Endothelial cell of umbilical vein (primary cell): ENCODE measurements around the gene CCDC93. TPM values are rescaled to one million over a fixed set of nuclear protein-coding genes. Genes with fewer than 3 reads are reported as not detected.

ENCODE experiments used
- BruUV-seq: library from RNA; stranded (reverse); fragments of 400-500 nt; replicated peaks from 2 replicates; lab custom pipeline; 2021; lab: Mats Ljungman, UMichigan
- CTCF ChIA-PET: fragments of 300-600, 350-600 bp; sonication (Branson Sonifier 250); formaldehyde crosslinking; loops from one replicate; lab custom pipeline; 2021; ENCODE audit warnings: antibody characterized with exemption, inconsistent platforms; lab: Charles Lee
- POLR2A ChIA-PET: fragments of 300-600, 350-600 bp; sonication (Branson Sonifier 250); formaldehyde crosslinking; loops from one replicate; lab custom pipeline; 2021; ENCODE audit warnings: antibody characterized with exemption, inconsistent platforms; lab: Charles Lee
- DNase-seq: peaks from one replicate; pipeline ENCODE4 v3.0.0-alpha.2; 2011; ENCODE audit warnings: low read depth, low spot score
- FAIRE-seq: peaks from 2 replicates; lab custom pipeline; 2011; peaks lifted over from hg19 to GRCh38; lab: Jason Lieb, UNC
- H2AFZ ChIP-seq: 2 replicates; pipeline ENCODE4 v1.6.0; 2012; ENCODE audit warnings: low read depth, low read length, control low read depth, inconsistent platforms
- H3K27ac ChIP-seq: 2 replicates; pipeline ENCODE4 v1.5.1; 2011; ENCODE audit warnings: low read depth, mild to moderate bottlenecking, control low read depth, low read length, moderate library complexity; ENCODE audit not compliant: insufficient read depth
- H3K27me3 ChIP-seq, 2 experiments: 2 replicates each; pipeline versions ENCODE4 v1.6.0 to v1.6.1; 2011; ENCODE audit warnings: low read length in 2 of 2, mixed read lengths in 1 of 2; ENCODE audit not compliant: control insufficient read depth in 2 of 2, insufficient read depth in 2 of 2
- H3K36me3 ChIP-seq, 2 experiments: 2 replicates in 1 of 2; 3 replicates in 1 of 2; pipeline ENCODE4 v1.5.1; 2011; ENCODE audit warnings: low read length in 2 of 2, mild to moderate bottlenecking in 1 of 2, moderate library complexity in 1 of 2; ENCODE audit not compliant: control insufficient read depth in 2 of 2, insufficient read depth in 2 of 2; ENCODE audit errors: extremely low read depth in 1 of 2
- H3K4me1 ChIP-seq: 3 replicates; pipeline ENCODE4 v1.5.1; 2011; ENCODE audit warnings: mild to moderate bottlenecking, low read length; ENCODE audit not compliant: control insufficient read depth, insufficient read depth; ENCODE audit errors: extremely low read depth
- H3K4me2 ChIP-seq: 2 replicates; pipeline ENCODE4 v1.6.1; 2011; ENCODE audit warnings: low read length, control low read depth, mixed read lengths; ENCODE audit not compliant: insufficient read depth
- H3K4me3 ChIP-seq, 3 experiments: fragments of 200-600 bp in 1 of 3; sonication (generic), shearing (Covaris generic) in 1 of 3; replicated peaks in 1 of 3; 2 replicates each; pipeline ENCODE4 v1.5.1; 2011 to 2016; ENCODE audit warnings: control low read depth in 3 of 3, low read length in 3 of 3, mild to moderate bottlenecking in 2 of 3, inconsistent platforms in 1 of 3, low read depth in 1 of 3, moderate library complexity in 1 of 3; ENCODE audit not compliant: insufficient read depth in 1 of 3
- H3K79me2 ChIP-seq: 2 replicates; pipeline ENCODE4 v1.6.0; 2012; ENCODE audit warnings: low read length, inconsistent platforms; ENCODE audit not compliant: control insufficient read depth, insufficient read depth
- H3K9ac ChIP-seq: replicated peaks from 2 replicates; pipeline ENCODE3; 2011; ENCODE audit warnings: low read length, control low read depth; ENCODE audit not compliant: insufficient read depth; ENCODE audit errors: extremely low read depth
- H3K9me1 ChIP-seq: replicated peaks from 3 replicates; pipeline ENCODE4 v1.6.0; 2011; ENCODE audit warnings: mild to moderate bottlenecking, low read length; ENCODE audit not compliant: control insufficient read depth, insufficient read depth; ENCODE audit errors: extremely low read depth
- H3K9me3 ChIP-seq: replicated peaks from 2 replicates; pipeline ENCODE4 v1.5.1; 2012; ENCODE audit warnings: low read length, inconsistent platforms; ENCODE audit not compliant: control insufficient read depth, insufficient read depth
- H4K20me1 ChIP-seq: replicated peaks from 2 replicates; pipeline ENCODE3; 2011; ENCODE audit warnings: mild to moderate bottlenecking, low read length; ENCODE audit not compliant: control insufficient read depth, insufficient read depth; ENCODE audit errors: extremely low read depth
- CTCF ChIP-seq, 2 donors: IDR thresholded peaks; 1 replicate in 1 of 2; 2 replicates in 1 of 2; pipeline ENCODE4 v1.5.1; 2011; ENCODE audit warnings: low read length in 2 of 2, mild to moderate bottlenecking in 2 of 2, moderate library complexity in 2 of 2, control low read depth in 1 of 2, inconsistent platforms in 1 of 2, low read depth in 1 of 2; ENCODE audit not compliant: insufficient read depth in 1 of 2; ENCODE audit errors: extremely low read depth in 1 of 2
- EZH2 ChIP-seq: IDR thresholded peaks from 2 replicates; pipeline ENCODE4 v1.6.1; 2012; ENCODE audit warnings: borderline replicate concordance, low read depth, mild to moderate bottlenecking, moderate library complexity, low read length, inconsistent platforms; ENCODE audit not compliant: severe bottlenecking
- FOS ChIP-seq: IDR thresholded peaks from 2 replicates; pipeline ENCODE4 v1.6.1; 2011; ENCODE audit warnings: mild to moderate bottlenecking, low read length, moderate library complexity, borderline replicate concordance; ENCODE audit not compliant: insufficient read depth
- GATA2 ChIP-seq: IDR thresholded peaks from 2 replicates; pipeline ENCODE4 v1.7.0; 2011; ENCODE audit warnings: low read depth, mild to moderate bottlenecking, moderate library complexity, mixed read lengths, low read length; ENCODE audit not compliant: insufficient read length, insufficient read depth
- JUN ChIP-seq: IDR thresholded peaks from 2 replicates; pipeline ENCODE4 v1.6.1; 2011; ENCODE audit warnings: borderline replicate concordance, low read depth; ENCODE audit not compliant: insufficient read length, insufficient read depth
- MAX ChIP-seq: IDR thresholded peaks from 2 replicates; pipeline ENCODE4 v1.6.1; 2011; ENCODE audit not compliant: insufficient read depth, insufficient read length
- MYC ChIP-seq: IDR thresholded peaks from one replicate; pipeline ENCODE4 v1.6.1; 2011; ENCODE audit warnings: mild to moderate bottlenecking, low read depth, low read length
- POLR2A ChIP-seq: IDR thresholded peaks from 2 replicates; pipeline ENCODE4 v1.6.1; 2012; ENCODE audit warnings: low read depth, mild to moderate bottlenecking, control low read depth, low read length
- POLR2AphosphoS5 ChIP-seq: IDR thresholded peaks from 2 replicates; pipeline ENCODE4 v1.6.1; 2012; ENCODE audit warnings: low read depth, mild to moderate bottlenecking, control low read depth, low read length, moderate library complexity; ENCODE audit not compliant: insufficient read depth
- dilution Hi-C: fragments of 300-500 bp; cut with MboI; formaldehyde crosslinking; loops from one replicate; pipeline ENCODE4 v1.15.0; 2019; ENCODE audit warnings: low sequenced_read_pairs; ENCODE audit not compliant: extremely low pct_ligation_motif_present
- intact Hi-C: fragments of 100-400 bp; cut with micrococcal nuclease; formaldehyde crosslinking; loops from one replicate; pipeline ENCODE4 v1.10.0; 2022
- polyA plus RNA-seq, 4 experiments: library from polyadenylated mRNA; depleted of rRNA in 3 of 4; stranded (reverse) in 3 of 4; unstranded in 1 of 4; fragments of >200 nt; gene quantifications; 2 replicates each; pipeline versions ENCODE4 v1.2.1 to v1.2.3, GENCODE V29; 2011 to 2012; ENCODE audit warnings: missing spikeins in 1 of 4
- total RNA-seq: library from RNA; stranded (reverse); gene quantifications from 2 replicates; pipeline ENCODE4 v1.2.3, GENCODE V29; 2021

The CCDC93 gene
- total and polyA plus RNA-seq, 2 donors (not counting 3 experiments of a cell fraction or from before 2014, with no cell fraction given) = 13.8 to 35.1 TPM

- BruUV-seq = no TSS peak
- TF ChIP-seq EZH2 (no peak), GATA2 (no peak), CTCF (IDR thresholded peaks at IDR 0.05; ENCODE audit: extremely low read depth in 1 of 2, insufficient read depth in 1 of 2, low read depth in 1 of 2, low read length in 2 of 2) (no peak), POLR2AphosphoS5 (no peak), JUN (no peak), MYC (no peak), POLR2A (no peak), MAX (no peak), FOS (no peak)
- Histone ChIP-seq H3K4me3 (no peak overlapping the region), H2AFZ (no peak overlapping the region), H3K4me1 (peaks cover 26% of the 10 kb centered on the region), H3K9me1 (no peaks in the 10 kb centered on the region), H4K20me1 (no peaks in the 10 kb centered on the region), H3K4me2 (no peak overlapping the region), H3K9ac (no peak overlapping the region), H3K27me3 (peaks cover 16 to 17% of the 10 kb centered on the region in 2 experiments), H3K79me2 (no peaks in the 10 kb centered on the region), H3K9me3 (no peaks in the 10 kb centered on the region), H3K36me3 (no peaks in the 10 kb centered on the region), H3K27ac (no peak overlapping the region)
- ChIA-PET CTCF (interaction anchor here (2.6 to 3.6 kb wide), 4 partner anchors 13 to 806 kb away, joined by 12 to 174 read pairs (median 78); no protein-coding TSS in a partner anchor), POLR2A (no interaction called here)
- intact Hi-C loops = no loop called here
- no peak for FAIRE-seq
- DNase-seq = no peak
- dilution Hi-C loops = no loop called here
These were observed 34.5 kb upstream of the CCDC93 start for GRCh38 chr2:118048401-118048800.
